OCI-LY7 (cell line): ENCODE data around the gene RBMS1. TPM values are rescaled to one million over a fixed set of nuclear protein-coding genes. Genes with fewer than 3 reads are reported as not detected.

ENCODE experiments used
- BruUV-seq: library from RNA; stranded (reverse); fragments of 400-500 nt; replicated peaks from 2 replicates; lab custom pipeline; 2021; lab: Mats Ljungman, UMichigan
- CTCF ChIA-PET: fragments of 300-600 bp; sonication (Branson Sonifier 250); formaldehyde crosslinking; loops from one replicate; lab custom pipeline; 2022; ENCODE audit warnings: antibody characterized with exemption; ENCODE audit not compliant: unreplicated experiment; lab: Charles Lee
- POLR2A ChIA-PET: fragments of 300-600 bp; sonication (Branson Sonifier 250); formaldehyde crosslinking; loops from one replicate; lab custom pipeline; 2022; ENCODE audit warnings: antibody characterized with exemption; lab: Charles Lee
- DNase-seq: peaks from one replicate; pipeline ENCODE4 v3.0.0-alpha.2; 2015; ENCODE audit warnings: low spot score
- H2AFZ ChIP-seq: fragments of 200-600 bp; sonication (generic), shearing (Covaris generic); 2 replicates; pipeline ENCODE4 v1.6.1; 2014; ENCODE audit warnings: mild to moderate bottlenecking, antibody characterized with exemption, low read length, moderate library complexity
- H3K27ac ChIP-seq: fragments of 200-600 bp; sonication (generic); 2 replicates; pipeline ENCODE4 v1.5.1; 2014; ENCODE audit warnings: mixed run types, low read depth, mild to moderate bottlenecking, moderate library complexity, low read length, inconsistent platforms; ENCODE audit not compliant: poor library complexity, severe bottlenecking
- H3K36me3 ChIP-seq: fragments of 200-600 bp; sonication (generic); 2 replicates; pipeline ENCODE4 v1.6.1; 2014; ENCODE audit warnings: mild to moderate bottlenecking, antibody characterized with exemption, low read length, moderate library complexity, mixed read lengths; ENCODE audit not compliant: insufficient read depth
- H3K4me1 ChIP-seq: fragments of 200-600 bp; sonication (generic); 2 replicates; pipeline ENCODE4 v1.5.1; 2014; ENCODE audit warnings: mild to moderate bottlenecking, low read length; ENCODE audit not compliant: insufficient read depth, poor library complexity, severe bottlenecking
- H3K4me2 ChIP-seq: fragments of 200-600 bp; sonication (generic); 2 replicates; pipeline ENCODE4 v1.6.1; 2014; ENCODE audit warnings: mild to moderate bottlenecking, low read length
- H3K4me3 ChIP-seq: fragments of 200-600 bp; sonication (generic); 2 replicates; pipeline ENCODE4 v1.5.1; 2014; ENCODE audit warnings: mild to moderate bottlenecking, low read depth, low read length; ENCODE audit not compliant: poor library complexity, severe bottlenecking
- H3K79me2 ChIP-seq: fragments of 200-600 bp; sonication (generic); 2 replicates; pipeline ENCODE4 v1.6.1; 2016; ENCODE audit warnings: low read depth, mild to moderate bottlenecking, low read length, moderate library complexity, mixed read lengths; ENCODE audit not compliant: insufficient read depth
- H3K9me2 ChIP-seq: fragments of 200-600 bp; sonication (generic); 2 replicates; pipeline ENCODE4 v1.6.1; 2016; ENCODE audit warnings: mild to moderate bottlenecking, low read length, mixed read lengths; ENCODE audit not compliant: insufficient read depth
- H3K9me3 ChIP-seq: fragments of 200-600 bp; sonication (generic); 2 replicates; pipeline ENCODE4 v1.6.1; 2014; ENCODE audit warnings: mild to moderate bottlenecking, mixed run types, low read length, mixed read lengths
- H4K20me1 ChIP-seq: fragments of 200-600 bp; sonication (generic); 2 replicates; pipeline ENCODE4 v1.6.1; 2014; ENCODE audit warnings: mild to moderate bottlenecking, antibody characterized with exemption, low read length, moderate library complexity, mixed read lengths; ENCODE audit not compliant: insufficient read depth
- CTCF ChIP-seq: fragments of 200-600 bp; sonication (generic); conservative IDR thresholded peaks from 2 replicates; pipeline ENCODE4 v1.5.1; 2014; ENCODE audit warnings: mild to moderate bottlenecking, antibody characterized with exemption, low read length, moderate library complexity, mixed read lengths
- EZH2phosphoT487 ChIP-seq: fragments of 200-600 bp; sonication (generic); IDR thresholded peaks from 2 replicates; pipeline ENCODE4 v1.6.1; 2018; ENCODE audit warnings: low read depth, borderline replicate concordance, mild to moderate bottlenecking, mixed run types, antibody characterized with exemption, low read length, moderate library complexity, mixed read lengths
- intact Hi-C: fragments of 100-400 bp; cut with micrococcal nuclease; formaldehyde crosslinking; loops from one replicate; pipeline ENCODE4 v1.10.0; 2022; ENCODE audit not compliant: unreplicated experiment
- total RNA-seq, 2 experiments: library from RNA; depleted of rRNA in 1 of 2; stranded (reverse); fragments of >200 nt in 1 of 2; shearing (Covaris generic) in 1 of 2; gene quantifications; 2 replicates each; pipeline ENCODE4 v1.2.3, GENCODE V29; 2014 to 2022

RBMS1 gene
- total RNA-seq, 2 experiments from 2014 or later, result 29.5 to 35.7 TPM

- CTCF ChIA-PET, result no interaction called here
- POLR2A ChIA-PET, result interaction anchor here (0.6 to 1.5 kb wide), 6 partner anchors 9 to 377 kb away, joined by 3 to 5 read pairs (median 3); no protein-coding TSS in a partner anchor
- TF ChIP-seq CTCF (no peak), EZH2phosphoT487 (no peak)
- no TSS peak for BruUV-seq
- intact Hi-C loops, result no loop called here
- Histone ChIP-seq H3K4me2 (no peak overlapping the region), H3K36me3 (peaks cover 10% of the 10 kb centered on the region; the same call in 1 of the 2 replicates), H3K79me2 (no peaks in the 10 kb centered on the region), H3K4me1 (no peaks in the 10 kb centered on the region), H3K9me3 (no peaks in the 10 kb centered on the region), H3K27ac (no peak overlapping the region), H2AFZ (no peak overlapping the region), H4K20me1 (no peaks in the 10 kb centered on the region), H3K9me2 (no peaks in the 10 kb centered on the region), H3K4me3 (no peak overlapping the region)
- DNase-seq, result no peak
These were observed 131.6 kb downstream of the RBMS1 start for GRCh38 chr2:160362018-160362417.

- no peaks in the 10 kb centered on the region for H3K79me2 ChIP-seq
- H3K27ac ChIP-seq, result no peak overlapping the region
- BruUV-seq, result no TSS peak
- H3K4me3 ChIP-seq, result no peak overlapping the region
- H3K4me1 ChIP-seq, result no peaks in the 10 kb centered on the region
- H3K9me2 ChIP-seq, result no peaks in the 10 kb centered on the region
- ChIA-PET POLR2A (interaction anchor here (0.6 to 0.9 kb wide), 2 partner anchors 11 to 12 kb away, joined by 3 to 4 read pairs; no protein-coding TSS in a partner anchor), CTCF (no interaction called here)
- TF ChIP-seq EZH2phosphoT487 (no peak), CTCF (no peak)
- H3K4me2 ChIP-seq, result no peak overlapping the region
- H4K20me1 ChIP-seq, result no peaks in the 10 kb centered on the region
- no peak overlapping the region for H2AFZ ChIP-seq
- intact Hi-C loops, result no loop called here
- no peak for DNase-seq
- H3K36me3 ChIP-seq, result no peaks in the 10 kb centered on the region
- H3K9me3 ChIP-seq, result no peaks in the 10 kb centered on the region
These were observed 133.4 kb downstream of the RBMS1 start for GRCh38 chr2:160360089-160360757.

- H3K4me2 ChIP-seq, result no peak overlapping the region
- POLR2A ChIA-PET, result interaction anchor here (1.5 kb wide), 1 partner anchor 23 kb away, joined by 6 read pairs; no protein-coding TSS in a partner anchor
- CTCF ChIA-PET, result no interaction called here
- no peaks in the 10 kb centered on the region for H3K9me2 ChIP-seq
- H3K79me2 ChIP-seq, result no peaks in the 10 kb centered on the region
- no peaks in the 10 kb centered on the region for H4K20me1 ChIP-seq
- no peaks in the 10 kb centered on the region for H3K4me1 ChIP-seq
- H3K36me3 ChIP-seq, result no peaks in the 10 kb centered on the region
- DNase-seq, result no peak
- intact Hi-C loops, result no loop called here
- no peaks in the 10 kb centered on the region for H3K9me3 ChIP-seq
- H3K27ac ChIP-seq, result no peak overlapping the region
- H3K4me3 ChIP-seq, result no peak overlapping the region
- TF ChIP-seq EZH2phosphoT487, result no peak
- no peak for TF ChIP-seq CTCF
- BruUV-seq, result no TSS peak
- no peak overlapping the region for H2AFZ ChIP-seq
These were observed 135.6 kb downstream of the RBMS1 start for GRCh38 chr2:160358046-160358445.
